ENCODE results near the gene ATG7.

ATG7 gene

DNA sequence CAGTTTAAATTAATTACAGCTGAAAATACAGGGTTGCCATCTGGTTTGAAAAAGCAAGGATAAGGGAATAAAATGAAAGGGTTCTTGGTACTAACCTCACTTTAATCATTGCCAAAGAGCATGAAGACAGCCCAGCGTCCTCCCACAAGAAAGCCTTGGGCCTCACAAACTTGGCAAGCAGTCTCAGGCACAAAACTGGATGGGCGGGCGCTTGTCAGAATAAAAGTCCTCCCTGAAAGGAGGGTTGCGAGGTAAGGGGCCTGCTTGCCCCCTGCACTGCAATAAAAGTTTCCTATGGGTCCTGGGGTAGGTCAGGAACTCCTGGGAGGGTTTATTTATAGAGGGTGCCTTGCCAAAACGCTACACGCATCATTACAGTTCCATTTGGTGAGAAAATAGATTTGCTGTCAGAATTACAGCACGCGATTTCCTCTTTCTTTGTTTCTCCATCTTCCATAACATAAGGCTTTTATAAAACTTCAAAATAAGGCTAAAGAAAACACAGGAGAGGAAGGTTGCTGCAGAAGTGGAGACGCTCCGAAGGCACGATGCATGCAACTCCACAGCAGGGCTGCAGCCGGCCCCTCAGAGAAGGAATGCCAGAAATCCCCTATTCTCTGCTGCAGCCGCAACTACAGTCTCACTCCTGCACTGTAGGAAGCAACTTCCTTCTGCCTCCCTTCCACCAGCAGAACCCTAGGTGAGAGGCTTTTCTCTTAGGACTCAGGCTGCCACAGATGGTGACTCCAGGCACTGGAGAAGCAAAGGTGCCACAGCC is 310.2 kb downstream of the ATG7 start:
- Histone ChIP-seq H4K20me1 (ENCODE audit: insufficient read depth) (no peaks in the 10 kb centered on the region), H2AFZ (ENCODE audit: low read depth) (no peak overlapping the region), H3K27ac (no peak overlapping the region), H3K4me2 (no peak overlapping the region), H3K9ac (no peak overlapping the region), H3K27me3 (ENCODE audit: insufficient read depth, low read depth) (no peaks in the 10 kb centered on the region), H3K36me3 (ENCODE audit: insufficient read depth) (no peaks in the 10 kb centered on the region), H3K4me1 (ENCODE audit: low read depth, poor library complexity, severe bottlenecking) (no peaks in the 10 kb centered on the region), H3K79me2 (ENCODE audit: insufficient read depth, low read depth) (no peaks in the 10 kb centered on the region), H3K4me3 (IDR thresholded peaks at IDR 0.05; ENCODE audit: insufficient read depth, low read depth, low read length) (no peak overlapping the region)
- TF ChIP-seq, protein P1, sequence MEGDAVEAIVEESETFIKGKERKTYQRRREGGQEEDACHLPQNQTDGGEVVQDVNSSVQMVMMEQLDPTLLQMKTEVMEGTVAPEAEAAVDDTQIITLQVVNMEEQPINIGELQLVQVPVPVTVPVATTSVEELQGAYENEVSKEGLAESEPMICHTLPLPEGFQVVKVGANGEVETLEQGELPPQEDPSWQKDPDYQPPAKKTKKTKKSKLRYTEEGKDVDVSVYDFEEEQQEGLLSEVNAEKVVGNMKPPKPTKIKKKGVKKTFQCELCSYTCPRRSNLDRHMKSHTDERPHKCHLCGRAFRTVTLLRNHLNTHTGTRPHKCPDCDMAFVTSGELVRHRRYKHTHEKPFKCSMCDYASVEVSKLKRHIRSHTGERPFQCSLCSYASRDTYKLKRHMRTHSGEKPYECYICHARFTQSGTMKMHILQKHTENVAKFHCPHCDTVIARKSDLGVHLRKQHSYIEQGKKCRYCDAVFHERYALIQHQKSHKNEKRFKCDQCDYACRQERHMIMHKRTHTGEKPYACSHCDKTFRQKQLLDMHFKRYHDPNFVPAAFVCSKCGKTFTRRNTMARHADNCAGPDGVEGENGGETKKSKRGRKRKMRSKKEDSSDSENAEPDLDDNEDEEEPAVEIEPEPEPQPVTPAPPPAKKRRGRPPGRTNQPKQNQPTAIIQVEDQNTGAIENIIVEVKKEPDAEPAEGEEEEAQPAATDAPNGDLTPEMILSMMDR (conservative IDR thresholded peaks at IDR 0.05; ENCODE audit: low read depth, low read length): no peak

DNA sequence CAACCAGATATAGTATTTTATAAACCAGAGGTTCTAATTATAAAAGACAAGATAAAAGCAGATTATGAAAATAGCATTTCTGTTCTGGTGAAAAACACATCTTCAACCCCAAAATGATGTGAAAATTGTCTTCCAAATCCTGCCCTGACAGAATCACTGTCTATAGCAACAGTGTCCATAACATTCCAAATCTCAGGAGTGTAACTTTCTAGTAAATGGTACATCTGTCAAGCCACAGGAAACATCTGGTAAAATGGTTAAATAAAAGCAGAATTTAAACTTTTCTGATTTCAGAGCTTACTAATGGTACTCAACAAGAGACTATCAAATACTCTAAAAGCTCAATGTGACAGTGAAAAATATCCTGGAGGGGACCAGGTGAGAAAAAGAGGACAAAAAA is 311.0 kb downstream of the ATG7 start:
- no peak overlapping the region for H2AFZ ChIP-seq (ENCODE audit: low read depth)
- H3K27ac ChIP-seq: no peak overlapping the region
- H4K20me1 ChIP-seq (ENCODE audit: insufficient read depth): no peaks in the 10 kb centered on the region
- H3K27me3 ChIP-seq (ENCODE audit: insufficient read depth, low read depth): no peaks in the 10 kb centered on the region
- no peaks in the 10 kb centered on the region for H3K36me3 ChIP-seq (ENCODE audit: insufficient read depth)
- H3K4me1 ChIP-seq (ENCODE audit: low read depth, poor library complexity, severe bottlenecking): no peaks in the 10 kb centered on the region
- H3K79me2 ChIP-seq (ENCODE audit: insufficient read depth, low read depth): no peaks in the 10 kb centered on the region
- TF ChIP-seq, protein P1 (conservative IDR thresholded peaks at IDR 0.05; ENCODE audit: low read depth, low read length): no peak
- H3K4me3 ChIP-seq (IDR thresholded peaks at IDR 0.05; ENCODE audit: insufficient read depth, low read depth, low read length): no peak overlapping the region
- no peak overlapping the region for H3K4me2 ChIP-seq
- no peak overlapping the region for H3K9ac ChIP-seq

DNA sequence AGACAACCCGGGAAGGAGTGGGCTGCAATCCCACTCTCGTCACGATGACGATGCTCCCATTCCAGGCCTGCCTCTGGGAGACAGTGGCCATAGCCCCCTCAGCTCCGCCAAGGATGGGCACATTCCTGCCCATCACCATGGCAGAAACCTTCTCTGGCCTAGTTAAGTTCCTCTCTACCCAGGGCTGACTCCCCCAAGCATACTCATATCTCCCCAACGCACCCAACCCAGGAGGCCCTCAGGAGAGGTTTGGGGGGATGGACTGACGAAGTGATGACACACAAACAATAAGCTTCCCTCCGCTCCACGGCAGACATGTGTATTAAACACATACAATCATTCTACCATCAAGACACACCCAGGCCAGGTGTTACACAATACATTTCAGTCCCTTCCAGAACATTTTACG is 311.4 kb downstream of the ATG7 start:
- Histone ChIP-seq H3K4me3 (IDR thresholded peaks at IDR 0.05; ENCODE audit: insufficient read depth, low read depth, low read length) (no peak overlapping the region), H3K27ac (no peak overlapping the region), H4K20me1 (ENCODE audit: insufficient read depth) (no peaks in the 10 kb centered on the region), H3K79me2 (ENCODE audit: insufficient read depth, low read depth) (no peaks in the 10 kb centered on the region), H3K4me1 (ENCODE audit: low read depth, poor library complexity, severe bottlenecking) (no peaks in the 10 kb centered on the region), H3K4me2 (no peak overlapping the region), H2AFZ (ENCODE audit: low read depth) (no peak overlapping the region), H3K9ac (no peak overlapping the region), H3K27me3 (ENCODE audit: insufficient read depth, low read depth) (no peaks in the 10 kb centered on the region), H3K36me3 (ENCODE audit: insufficient read depth) (no peaks in the 10 kb centered on the region)
- TF ChIP-seq, protein P1 (conservative IDR thresholded peaks at IDR 0.05; ENCODE audit: low read depth, low read length): no peak

- H3K4me1 ChIP-seq (ENCODE audit: low read depth, poor library complexity, severe bottlenecking): no peaks in the 10 kb centered on the region
- H3K79me2 ChIP-seq (ENCODE audit: insufficient read depth, low read depth): no peaks in the 10 kb centered on the region
- no peak overlapping the region for H3K9ac ChIP-seq
- H3K27ac ChIP-seq: no peak overlapping the region
- H2AFZ ChIP-seq (ENCODE audit: low read depth): no peak overlapping the region
- no peaks in the 10 kb centered on the region for H4K20me1 ChIP-seq (ENCODE audit: insufficient read depth)
- no peak overlapping the region for H3K4me2 ChIP-seq
- H3K4me3 ChIP-seq (IDR thresholded peaks at IDR 0.05; ENCODE audit: insufficient read depth, low read depth, low read length): no peak overlapping the region
- H3K36me3 ChIP-seq (ENCODE audit: insufficient read depth): no peaks in the 10 kb centered on the region
- no peaks in the 10 kb centered on the region for H3K27me3 ChIP-seq (ENCODE audit: insufficient read depth, low read depth)
- TF ChIP-seq, protein P1 (conservative IDR thresholded peaks at IDR 0.05; ENCODE audit: low read depth, low read length): no peak
Measured at GRCh38 chr3:11584570-11584969, 312.4 kb downstream of the ATG7 start.
